DMS114 treated with DMSO at 0.1 percent for 48 hours (cell line): ENCODE data around the gene ARRB1.
"Not testable (repeated sequence)": the region's sequence is repeated elsewhere in the genome, so short reads cannot be mapped to it uniquely, and the experiment has no call there.

Source experiments
- DNase-seq: peaks from one replicate; lab custom pipeline; 2025; ENCODE audit not compliant: unreplicated experiment; lab: John Stamatoyannopoulos, UW

The ARRB1 gene

GRCh38 chr11:75324740-75325139 is 26.7 kb downstream of the ARRB1 start:
- no peak for DNase-seq

GRCh38 chr11:75324189-75324588 is 27.3 kb downstream of the ARRB1 start:
- no peak for DNase-seq

GRCh38 chr11:75323609-75324008 is 27.9 kb downstream of the ARRB1 start:
- DNase-seq: no peak

- no peak for DNase-seq
Observed at GRCh38 chr11:75320643-75321042, 30.8 kb downstream of the ARRB1 start.

GRCh38 chr11:75320046-75320618 is 31.3 kb downstream of the ARRB1 start:
- DNase-seq: no peak

- no peak for DNase-seq
Observed at GRCh38 chr11:75319035-75319877, 32.2 kb downstream of the ARRB1 start.

GRCh38 chr11:75317446-75318122 is 33.9 kb downstream of the ARRB1 start:
- no peak for DNase-seq

GRCh38 chr11:75315439-75315805 is 36.0 kb downstream of the ARRB1 start:
- no peak for DNase-seq

GRCh38 chr11:75314771-75315438 is 36.6 kb downstream of the ARRB1 start:
- DNase-seq: no peak

- DNase-seq: no peak
Observed at GRCh38 chr11:75313513-75314272, 37.8 kb downstream of the ARRB1 start.

- DNase-seq: no peak
Observed at GRCh38 chr11:75312346-75312745, 39.1 kb downstream of the ARRB1 start.

- DNase-seq: no peak
Observed at GRCh38 chr11:75311858-75312288, 39.6 kb downstream of the ARRB1 start.

GRCh38 chr11:75308986-75309385 is 42.5 kb downstream of the ARRB1 start:
- no peak for DNase-seq

- DNase-seq: no peak
Observed at GRCh38 chr11:75308116-75308515, 43.3 kb downstream of the ARRB1 start.

- no peak for DNase-seq
Observed at GRCh38 chr11:75307058-75307457, 44.4 kb downstream of the ARRB1 start.

GRCh38 chr11:75306529-75306928 is 44.9 kb downstream of the ARRB1 start:
- DNase-seq: no peak

GRCh38 chr11:75305993-75306392 is 45.5 kb downstream of the ARRB1 start:
- DNase-seq: no peak

- DNase-seq: no peak
Observed at GRCh38 chr11:75305452-75305851, 46.0 kb downstream of the ARRB1 start.

GRCh38 chr11:75304941-75305340 is 46.5 kb downstream of the ARRB1 start:
- DNase-seq: not testable (repeated sequence)

- DNase-seq: no peak
Observed at GRCh38 chr11:75303544-75304224, 47.8 kb downstream of the ARRB1 start.
